Measurements from ENCODE around the gene BNIP2. TPM values are rescaled to one million over a fixed set of nuclear protein-coding genes. Genes with fewer than 3 reads are reported as not detected.

The BNIP2 gene
- total RNA-seq, 1 donor from 2014 or later = 105 TPM

- Histone ChIP-seq H3K4me3 (peak overlapping the region; percentile 94), H3K4me1 (peaks cover 45% of the 10 kb centered on the region), H3K9me3 (no peaks in the 10 kb centered on the region), H3K36me3 (peaks cover 8% of the 10 kb centered on the region), H3K27me3 (no peaks in the 10 kb centered on the region), H3K27ac (peak overlapping the region; percentile 99)
- DNase-seq = no peak
- no peak for ATAC-seq
- TF ChIP-seq CTCF (IDR thresholded peaks at IDR 0.05) = no peak
- intact Hi-C loops (cut with DNase I) = no loop called here
Measured at GRCh38 chr15:59687836-59688235, 1.3 kb downstream of the BNIP2 start.

- H3K4me3 ChIP-seq = no peak overlapping the region
- no peak for ATAC-seq
Measured at GRCh38 chr15:59686389-59686788, 2.7 kb downstream of the BNIP2 start.

GRCh38 chr15:59685737-59686297 lies 3.3 kb downstream of the BNIP2 start:
- peaks cover 45% of the 10 kb centered on the region for H3K4me1 ChIP-seq
- no peak for TF ChIP-seq CTCF (IDR thresholded peaks at IDR 0.05)
- no peaks in the 10 kb centered on the region for H3K27me3 ChIP-seq
- peaks cover 26% of the 10 kb centered on the region for H3K36me3 ChIP-seq
- H3K27ac ChIP-seq = peak overlapping the region; percentile 39
- DNase-seq (no peak), ATAC-seq (no peak)
- H3K9me3 ChIP-seq = no peaks in the 10 kb centered on the region
- intact Hi-C loops (cut with DNase I) = no loop called here
- H3K4me3 ChIP-seq = no peak overlapping the region

More at GRCh38 chr15:59686389-59686788, 2.7 kb downstream of the BNIP2 start:
- peak overlapping the region; percentile 39 for H3K27ac ChIP-seq
- no peaks in the 10 kb centered on the region for H3K27me3 ChIP-seq
- H3K9me3 ChIP-seq = no peaks in the 10 kb centered on the region
- intact Hi-C loops (cut with DNase I) = no loop called here
- peaks cover 20% of the 10 kb centered on the region for H3K36me3 ChIP-seq
- DNase-seq = no peak
- no peak for TF ChIP-seq CTCF (IDR thresholded peaks at IDR 0.05)
- peaks cover 45% of the 10 kb centered on the region for H3K4me1 ChIP-seq

- TF ChIP-seq CTCF (IDR thresholded peaks at IDR 0.05) = no peak
- H3K9me3 ChIP-seq = no peaks in the 10 kb centered on the region
- H3K4me3 ChIP-seq = no peak overlapping the region
- DNase-seq = no peak
- ATAC-seq = no peak
- peaks cover 67% of the 10 kb centered on the region for H3K36me3 ChIP-seq
- H3K4me1 ChIP-seq = peaks cover 21% of the 10 kb centered on the region
- intact Hi-C loops (cut with DNase I) = no loop called here
- H3K27ac ChIP-seq = no peak overlapping the region
- H3K27me3 ChIP-seq = no peaks in the 10 kb centered on the region
Measured at GRCh38 chr15:59680870-59681269, 8.2 kb downstream of the BNIP2 start.

GRCh38 chr15:59680346-59680745 lies 8.8 kb downstream of the BNIP2 start:
- Histone ChIP-seq H3K4me3 (no peak overlapping the region), H3K36me3 (peaks cover 73% of the 10 kb centered on the region), H3K4me1 (peaks cover 16% of the 10 kb centered on the region), H3K27me3 (no peaks in the 10 kb centered on the region), H3K27ac (no peak overlapping the region), H3K9me3 (no peaks in the 10 kb centered on the region)
- ATAC-seq (no peak), DNase-seq (no peak)
- intact Hi-C loops (cut with DNase I) = no loop called here
- no peak for TF ChIP-seq CTCF (IDR thresholded peaks at IDR 0.05)

GRCh38 chr15:59678620-59679019 lies 10.5 kb downstream of the BNIP2 start:
- Histone ChIP-seq H3K4me1 (peaks cover 2% of the 10 kb centered on the region), H3K36me3 (peaks cover 87% of the 10 kb centered on the region), H3K27me3 (no peaks in the 10 kb centered on the region), H3K9me3 (no peaks in the 10 kb centered on the region), H3K4me3 (no peak overlapping the region), H3K27ac (no peak overlapping the region)
- intact Hi-C loops (cut with DNase I) = no loop called here
- no peak for TF ChIP-seq CTCF (IDR thresholded peaks at IDR 0.05)
- DNase-seq (no peak), ATAC-seq (no peak)

Measured in upper lobe of right lung (tissue), 1 donor.